Measurements from ENCODE around the gene MRGPRD.

- TF ChIP-seq POLR2A (IDR thresholded peaks at IDR 0.05) (peak; percentile 7), CTCF (IDR thresholded peaks at IDR 0.05) (peak in 1 of 3 donors; percentile 15)
These were observed 31.6 kb upstream of the MRGPRD start for GRCh38 chr11:69012092-69013008.
